Gastroesophageal sphincter (tissue), 3 donors: ENCODE results near the gene COX19.

Experiments used
- EP300 ChIP-seq: sonication (generic); formaldehyde crosslinking; IDR thresholded peaks from one replicate; pipeline ENCODE4 v1.6.1; 2017; ENCODE audit warnings: antibody characterized with exemption, mild to moderate bottlenecking
- POLR2A ChIP-seq, 2 donors: fragments of 450-650 bp; IDR thresholded peaks; one replicate each; pipeline ENCODE4 v1.6.1; 2017; ENCODE audit warnings: antibody characterized with exemption in 2 of 2, mild to moderate bottlenecking in 2 of 2, moderate library complexity in 1 of 2
- TF ChIP-seq, protein P1 (sequence below), 4 experiments: fragments of 200-600 bp in 2 of 4; fragments of 450-650 bp in 2 of 4; sonication (generic) in 1 of 4; IDR thresholded peaks; one replicate each; pipeline ENCODE4 v1.5.1; 2017 to 2019; ENCODE audit warnings: antibody characterized with exemption in 4 of 4, mild to moderate bottlenecking in 2 of 4, moderate library complexity in 2 of 4

DNA sequence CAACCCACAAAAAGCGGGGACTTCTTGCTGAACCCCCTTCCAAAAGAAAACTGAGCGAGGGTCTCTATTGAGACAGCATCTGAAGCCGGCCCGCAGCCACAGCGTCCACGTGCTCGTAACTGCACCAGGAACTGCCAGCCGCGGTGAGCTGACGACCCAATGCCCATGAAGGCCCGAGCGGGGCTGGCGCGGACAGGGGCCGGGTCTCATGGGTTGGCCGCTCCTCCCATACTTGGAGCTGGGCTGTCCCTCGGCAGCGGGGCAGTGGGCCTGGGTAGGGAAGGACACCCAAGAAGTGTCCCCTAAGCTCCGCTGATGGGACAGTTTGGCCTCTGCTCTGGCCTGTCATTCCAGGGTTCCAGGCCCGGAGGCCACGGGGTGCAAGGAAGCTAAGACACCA is 30.0 kb upstream of the COX19 start:
- TF ChIP-seq, protein P1, sequence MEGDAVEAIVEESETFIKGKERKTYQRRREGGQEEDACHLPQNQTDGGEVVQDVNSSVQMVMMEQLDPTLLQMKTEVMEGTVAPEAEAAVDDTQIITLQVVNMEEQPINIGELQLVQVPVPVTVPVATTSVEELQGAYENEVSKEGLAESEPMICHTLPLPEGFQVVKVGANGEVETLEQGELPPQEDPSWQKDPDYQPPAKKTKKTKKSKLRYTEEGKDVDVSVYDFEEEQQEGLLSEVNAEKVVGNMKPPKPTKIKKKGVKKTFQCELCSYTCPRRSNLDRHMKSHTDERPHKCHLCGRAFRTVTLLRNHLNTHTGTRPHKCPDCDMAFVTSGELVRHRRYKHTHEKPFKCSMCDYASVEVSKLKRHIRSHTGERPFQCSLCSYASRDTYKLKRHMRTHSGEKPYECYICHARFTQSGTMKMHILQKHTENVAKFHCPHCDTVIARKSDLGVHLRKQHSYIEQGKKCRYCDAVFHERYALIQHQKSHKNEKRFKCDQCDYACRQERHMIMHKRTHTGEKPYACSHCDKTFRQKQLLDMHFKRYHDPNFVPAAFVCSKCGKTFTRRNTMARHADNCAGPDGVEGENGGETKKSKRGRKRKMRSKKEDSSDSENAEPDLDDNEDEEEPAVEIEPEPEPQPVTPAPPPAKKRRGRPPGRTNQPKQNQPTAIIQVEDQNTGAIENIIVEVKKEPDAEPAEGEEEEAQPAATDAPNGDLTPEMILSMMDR (IDR thresholded peaks at IDR 0.05) = no peak
- TF ChIP-seq EP300 (no peak), POLR2A (IDR thresholded peaks at IDR 0.05) (no peak)
